CD4-positive, alpha-beta T cell (primary cell): ENCODE results near the gene C19orf53. TPM values are rescaled to one million over a fixed set of nuclear protein-coding genes. Genes with fewer than 3 reads are reported as not detected.
"Not testable (repeated sequence)": the region's sequence is repeated elsewhere in the genome, so short reads cannot be mapped to it uniquely, and the experiment has no call there.

Experiments
- ATAC-seq: fragments of 200-7000 bp; cut with Tn5 transposase; one replicate; pipeline ENCODE4 v1.10.0; 2022; ENCODE audit warnings: mild to moderate bottlenecking; ENCODE audit not compliant: poor library complexity
- CTCF ChIA-PET: fragments of 350-600 bp; sonication (Branson Sonifier 250); formaldehyde crosslinking; loops from one replicate; lab custom pipeline; 2021; ENCODE audit warnings: antibody characterized with exemption, inconsistent platforms; lab: Charles Lee
- POLR2A ChIA-PET: fragments of 350-600 bp; sonication (Branson Sonifier 250); formaldehyde crosslinking; loops from one replicate; lab custom pipeline; 2021; ENCODE audit warnings: antibody characterized with exemption, inconsistent platforms; lab: Charles Lee
- DNase-seq, 14 experiments: peaks; one replicate each; pipeline ENCODE4 v3.0.0-alpha.2; 2013 to 2020; ENCODE audit warnings: mixed read lengths in 2 of 14
- H3K27ac ChIP-seq, 2 donors: one replicate each; pipeline versions ENCODE4 v1.5.1 to v1.7.0; 2013; ENCODE audit warnings: low read length in 2 of 2, low read depth in 1 of 2, mild to moderate bottlenecking in 1 of 2
- H3K27me3 ChIP-seq, 2 experiments: 1 replicate in 1 of 2; 2 replicates in 1 of 2; pipeline versions ENCODE4 v1.6.1 to v1.7.0; 2013; ENCODE audit warnings: low read length in 2 of 2, control low read depth in 1 of 2, mild to moderate bottlenecking in 1 of 2, moderate library complexity in 1 of 2; ENCODE audit not compliant: insufficient read depth in 2 of 2, control insufficient read depth in 1 of 2
- H3K36me3 ChIP-seq: one replicate; pipeline ENCODE4 v1.6.1; 2013; ENCODE audit warnings: low read length, control low read depth; ENCODE audit not compliant: insufficient read depth
- H3K4me1 ChIP-seq: one replicate; pipeline ENCODE4 v1.6.1; 2013; ENCODE audit warnings: low read length, control low read depth; ENCODE audit not compliant: insufficient read depth
- H3K4me3 ChIP-seq: one replicate; pipeline ENCODE4 v1.5.1; 2013; ENCODE audit warnings: mild to moderate bottlenecking, low read length, moderate library complexity
- H3K9me3 ChIP-seq, 2 experiments: 1 replicate in 1 of 2; 2 replicates in 1 of 2; pipeline versions ENCODE4 v1.6.1 to v1.7.0; 2013; ENCODE audit warnings: low read length in 2 of 2, mild to moderate bottlenecking in 2 of 2, control low read depth in 1 of 2, moderate library complexity in 1 of 2; ENCODE audit not compliant: control insufficient read depth in 1 of 2, insufficient read depth in 1 of 2
- H3K27ac Mint-ChIP-seq: one replicate; pipeline ENCODE4 v1.8.0; 2020; ENCODE audit warnings: mixed read lengths
- H3K27me3 Mint-ChIP-seq: one replicate; pipeline ENCODE4 v1.8.0; 2021; ENCODE audit warnings: mixed read lengths
- H3K36me3 Mint-ChIP-seq: one replicate; pipeline ENCODE4 v1.8.0; 2021; ENCODE audit warnings: low read depth, mixed read lengths
- H3K4me1 Mint-ChIP-seq: one replicate; pipeline ENCODE4 v1.8.0; 2021; ENCODE audit warnings: low read depth, mixed read lengths
- H3K4me3 Mint-ChIP-seq: one replicate; pipeline ENCODE4 v1.8.0; 2020; ENCODE audit warnings: mild to moderate bottlenecking, mixed read lengths
- H3K9me3 Mint-ChIP-seq: one replicate; pipeline ENCODE4 v1.8.0; 2020; ENCODE audit warnings: mixed read lengths
- intact Hi-C, 2 experiments: fragments of 100-400 bp; cut with DNase I in 1 of 2; cut with micrococcal nuclease in 1 of 2; formaldehyde crosslinking; loops; one replicate each; pipeline versions ENCODE4 v1.15.1 to v1.9.0; 2023 to 2025; cut with DNase I, micrococcal nuclease
- total RNA-seq, 174 experiments: library from RNA in 2 of 174; stranded (reverse) in 2 of 174; gene quantifications; one replicate each; pipeline ENCODE4 v1.2.3 and lab custom pipeline; 2021 to 2026
- TF ChIP-seq, protein P1 (sequence below): fragments of 200-600 bp; IDR thresholded peaks from one replicate; pipeline ENCODE4 v1.8.0; 2022; ENCODE audit warnings: antibody characterized with exemption, mild to moderate bottlenecking

Gene C19orf53
- total RNA-seq, 2 experiments from 2014 or later, result 119 TPM

DNA sequence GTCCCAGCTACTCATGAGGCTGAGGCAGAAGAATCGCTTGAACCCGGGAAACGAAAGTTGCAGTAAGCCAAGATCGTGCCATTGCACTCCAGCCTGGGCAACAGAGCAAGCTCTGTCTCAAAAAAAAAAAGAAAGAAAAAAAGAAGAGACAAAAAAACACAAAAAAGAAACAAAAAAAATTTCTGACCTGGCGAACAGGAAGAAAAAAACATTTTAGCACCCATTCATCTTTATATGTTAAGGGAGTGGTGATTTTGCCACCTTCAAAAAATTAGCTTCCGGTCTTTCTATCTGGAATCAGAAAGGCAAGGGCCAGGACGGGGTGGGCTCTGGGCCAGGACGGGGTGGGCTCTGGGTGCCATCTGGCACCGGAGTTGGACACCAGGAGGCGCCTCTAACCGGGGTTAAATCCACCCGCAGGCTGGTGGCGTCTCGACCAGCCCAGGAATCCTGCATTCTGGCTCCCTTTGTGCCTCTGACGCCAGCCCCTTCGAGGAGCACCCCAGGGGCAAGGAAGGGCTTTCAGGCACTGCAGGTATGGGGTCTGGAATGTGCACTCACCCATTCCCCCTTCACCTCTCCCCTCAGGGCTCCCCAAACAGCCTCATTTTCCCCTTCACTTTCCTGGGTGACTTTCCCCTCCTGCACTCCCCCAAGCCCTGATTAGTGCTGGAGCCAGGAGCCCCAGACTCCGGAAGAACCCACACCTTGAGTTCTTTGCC lies 10.6 kb downstream of the C19orf53 start:
- H3K27me3 Mint-ChIP-seq, result no peaks in the 10 kb centered on the region
- peak overlapping the region; percentile 71 for H3K4me3 Mint-ChIP-seq
- no peak overlapping the region for H3K27ac ChIP-seq
- no peaks in the 10 kb centered on the region for H3K9me3 ChIP-seq
- no peaks in the 10 kb centered on the region for H3K36me3 Mint-ChIP-seq
- POLR2A ChIA-PET, result interaction anchor here (0.5 to 7.9 kb wide), 6 partner anchors 10 to 352 kb away, joined by 3 to 85 read pairs (median 4); partner anchors contain the start of genes C19orf53 and ZSWIM4
- peak overlapping the region; percentile 3 for H3K4me3 ChIP-seq
- ATAC-seq, result peak; percentile 63
- peak; percentile 54 to 86 (median 70) for DNase-seq
- peaks cover 27% of the 10 kb centered on the region for H3K4me1 Mint-ChIP-seq
- H3K36me3 ChIP-seq, result no peaks in the 10 kb centered on the region
- H3K9me3 Mint-ChIP-seq, result no peaks in the 10 kb centered on the region
- intact Hi-C loops, result loop anchor here (1.0 kb wide), 1 partner anchor 77 kb away; no protein-coding TSS in a partner anchor
- no peaks in the 10 kb centered on the region for H3K27me3 ChIP-seq
- peaks cover 52% of the 10 kb centered on the region for H3K4me1 ChIP-seq
- H3K27ac Mint-ChIP-seq, result peak overlapping the region; percentile 84
- TF ChIP-seq, protein P1, sequence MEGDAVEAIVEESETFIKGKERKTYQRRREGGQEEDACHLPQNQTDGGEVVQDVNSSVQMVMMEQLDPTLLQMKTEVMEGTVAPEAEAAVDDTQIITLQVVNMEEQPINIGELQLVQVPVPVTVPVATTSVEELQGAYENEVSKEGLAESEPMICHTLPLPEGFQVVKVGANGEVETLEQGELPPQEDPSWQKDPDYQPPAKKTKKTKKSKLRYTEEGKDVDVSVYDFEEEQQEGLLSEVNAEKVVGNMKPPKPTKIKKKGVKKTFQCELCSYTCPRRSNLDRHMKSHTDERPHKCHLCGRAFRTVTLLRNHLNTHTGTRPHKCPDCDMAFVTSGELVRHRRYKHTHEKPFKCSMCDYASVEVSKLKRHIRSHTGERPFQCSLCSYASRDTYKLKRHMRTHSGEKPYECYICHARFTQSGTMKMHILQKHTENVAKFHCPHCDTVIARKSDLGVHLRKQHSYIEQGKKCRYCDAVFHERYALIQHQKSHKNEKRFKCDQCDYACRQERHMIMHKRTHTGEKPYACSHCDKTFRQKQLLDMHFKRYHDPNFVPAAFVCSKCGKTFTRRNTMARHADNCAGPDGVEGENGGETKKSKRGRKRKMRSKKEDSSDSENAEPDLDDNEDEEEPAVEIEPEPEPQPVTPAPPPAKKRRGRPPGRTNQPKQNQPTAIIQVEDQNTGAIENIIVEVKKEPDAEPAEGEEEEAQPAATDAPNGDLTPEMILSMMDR, result peak; percentile 86
- CTCF ChIA-PET, result interaction anchor here (0.7 to 10.5 kb wide), 6 partner anchors 10 to 88 kb away, joined by 3 to 78 read pairs (median 4); partner anchors contain the start of gene ZSWIM4

DNA sequence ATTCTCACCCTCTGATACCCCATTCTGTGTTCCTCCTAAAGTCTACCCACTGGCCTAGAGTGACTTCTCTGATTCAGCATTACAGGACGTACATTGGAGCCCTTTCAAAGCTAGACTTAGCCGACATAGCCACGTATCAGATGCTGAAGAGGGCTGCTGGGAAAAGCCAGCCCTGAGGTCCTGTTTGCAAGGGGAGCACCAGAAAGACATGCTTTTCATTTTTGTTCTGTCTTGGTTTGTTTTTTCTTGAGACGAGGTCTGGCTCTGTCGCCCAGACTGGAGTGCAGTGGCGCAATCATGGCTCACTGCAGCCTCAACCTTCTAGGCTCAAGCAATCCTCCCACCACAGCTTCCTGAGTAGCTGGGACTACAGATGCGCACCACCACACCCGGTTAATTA lies 14.7 kb downstream of the C19orf53 start:
- DNase-seq, result peak in 10 of 14 experiments; percentile 5 to 72 (median 35)
- H3K27me3 Mint-ChIP-seq, result no peaks in the 10 kb centered on the region
- peak; percentile 28 for ATAC-seq
- ChIA-PET POLR2A (interaction anchor here (1.3 to 7.9 kb wide), 9 partner anchors 8 to 72 kb away, joined by 4 to 85 read pairs (median 17); partner anchors contain the start of genes C19orf53, MRI1 and ZSWIM4), CTCF (interaction anchor here (1.1 to 10.5 kb wide), 2 partner anchors 15 to 73 kb away, joined by 3 to 78 read pairs; partner anchors contain the start of gene C19orf53)
- Histone ChIP-seq H3K4me3 (no peak overlapping the region), H3K4me1 (peaks cover 55% of the 10 kb centered on the region), H3K27me3 (no peaks in the 10 kb centered on the region), H3K36me3 (no peaks in the 10 kb centered on the region), H3K9me3 (no peaks in the 10 kb centered on the region), H3K27ac (peak overlapping the region in 1 of 2 donors; percentile 66)
- peak overlapping the region; percentile 51 for H3K4me3 Mint-ChIP-seq
- peaks cover 35% of the 10 kb centered on the region for H3K4me1 Mint-ChIP-seq
- TF ChIP-seq, protein P1, result no peak
- intact Hi-C loops, result loop anchor here in 1 of 2 experiments (2.0 kb wide), 1 partner anchor 50 kb away; no protein-coding TSS in a partner anchor
- H3K27ac Mint-ChIP-seq, result peak overlapping the region; percentile 88
- H3K9me3 Mint-ChIP-seq, result no peaks in the 10 kb centered on the region
- no peaks in the 10 kb centered on the region for H3K36me3 Mint-ChIP-seq

DNA sequence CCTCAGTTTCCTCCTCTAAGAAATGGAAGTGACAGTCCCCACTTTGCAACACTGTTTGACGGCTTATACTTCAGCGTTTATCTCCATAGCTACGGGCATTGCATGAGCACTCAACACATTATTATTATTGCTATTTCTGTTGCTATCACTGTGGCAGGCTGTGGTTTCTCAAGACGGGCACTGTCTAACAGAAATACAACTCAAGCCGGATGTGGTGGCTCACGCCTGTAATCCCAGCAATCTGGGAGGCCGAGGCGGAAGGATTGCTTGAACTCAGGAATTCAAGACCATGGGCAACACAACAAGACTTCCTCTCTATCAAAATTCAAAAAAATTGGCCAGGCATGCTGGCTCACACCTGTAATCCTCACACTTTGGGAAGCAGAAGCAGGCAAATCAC lies 16.1 kb downstream of the C19orf53 start:
- intact Hi-C loops, result no loop called here
- TF ChIP-seq, protein P1, result no peak
- Histone ChIP-seq H3K4me1 (peaks cover 52% of the 10 kb centered on the region), H3K36me3 (no peaks in the 10 kb centered on the region), H3K27ac (peak overlapping the region in 1 of 2 donors; percentile 45), H3K4me3 (no peak overlapping the region), H3K27me3 (no peaks in the 10 kb centered on the region), H3K9me3 (no peaks in the 10 kb centered on the region)
- H3K4me3 Mint-ChIP-seq, result peak overlapping the region; percentile 68
- no peaks in the 10 kb centered on the region for H3K9me3 Mint-ChIP-seq
- H3K36me3 Mint-ChIP-seq, result peaks cover 4% of the 10 kb centered on the region
- peak overlapping the region; percentile 73 for H3K27ac Mint-ChIP-seq
- ChIA-PET POLR2A (interaction anchor here (0.8 to 3.9 kb wide), 3 partner anchors 16 to 56 kb away, joined by 5 to 38 read pairs (median 36); partner anchors contain the start of gene C19orf53), CTCF (interaction anchor here (10.5 kb wide), 1 partner anchor 72 kb away, joined by 78 read pairs; no protein-coding TSS in a partner anchor)
- H3K4me1 Mint-ChIP-seq, result peaks cover 40% of the 10 kb centered on the region
- H3K27me3 Mint-ChIP-seq, result no peaks in the 10 kb centered on the region
- ATAC-seq, result no peak
- DNase-seq, result peak in 5 of 14 experiments; percentile 9 to 80 (median 62)

DNA sequence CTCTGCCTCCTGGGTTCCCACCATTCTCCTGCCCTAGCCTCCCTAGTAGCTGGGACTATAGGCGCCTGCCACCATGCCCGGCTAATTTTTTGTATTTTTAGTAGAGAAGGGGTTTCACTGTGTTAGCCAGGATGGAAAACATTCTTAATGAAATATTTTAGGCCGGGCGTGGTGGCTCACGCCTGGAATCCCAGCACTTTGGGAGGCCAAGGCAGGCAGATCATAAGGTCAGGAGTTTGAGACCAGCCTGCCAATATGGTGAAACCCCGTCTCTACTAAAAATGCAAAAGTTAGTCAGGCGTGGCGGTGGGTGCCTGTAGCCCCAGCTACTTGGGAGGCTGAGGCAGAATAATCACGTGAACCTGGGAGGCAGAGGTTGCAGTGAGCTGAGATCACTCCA lies 19.1 kb downstream of the C19orf53 start:
- H3K4me3 Mint-ChIP-seq, result peak overlapping the region; percentile 96
- H3K36me3 Mint-ChIP-seq, H3K4me3 ChIP-seq, H3K36me3 ChIP-seq, POLR2A ChIA-PET, H3K27me3 ChIP-seq, intact Hi-C loops, H3K9me3 ChIP-seq, ATAC-seq, H3K27me3 Mint-ChIP-seq, H3K27ac ChIP-seq, H3K9me3 Mint-ChIP-seq, DNase-seq: not testable (repeated sequence)
- peaks cover 50% of the 10 kb centered on the region for H3K4me1 Mint-ChIP-seq
- H3K4me1 ChIP-seq, result peaks cover 51% of the 10 kb centered on the region
- CTCF ChIA-PET, result interaction anchor here (0.6 kb wide), 1 partner anchor 43 kb away, joined by 3 read pairs; no protein-coding TSS in a partner anchor
- peak overlapping the region; percentile 90 for H3K27ac Mint-ChIP-seq
